Loucy (cell line): Measurements from ENCODE around the gene QRFPR.

Source experiments
- H2AFZ ChIP-seq: fragments of 200-600 bp; sonication (generic); 2 replicates; pipeline ENCODE4 v1.6.0; 2016; ENCODE audit warnings: antibody characterized with exemption, mild to moderate bottlenecking, low read length, moderate library complexity
- H3F3A ChIP-seq: fragments of 200-600 bp; 2 replicates; pipeline ENCODE4 v1.6.0; 2016; ENCODE audit warnings: antibody characterized with exemption, low read depth, mild to moderate bottlenecking
- H3K27me3 ChIP-seq: fragments of 200-600 bp; sonication (generic); 2 replicates; pipeline ENCODE4 v1.6.1; 2014; ENCODE audit warnings: low read length, mild to moderate bottlenecking; ENCODE audit not compliant: insufficient read depth, poor library complexity, severe bottlenecking
- H3K36me3 ChIP-seq: fragments of 200-600 bp; sonication (generic); 2 replicates; pipeline ENCODE4 v1.6.1; 2016; ENCODE audit warnings: low read length; ENCODE audit not compliant: insufficient read depth
- H3K4me1 ChIP-seq: fragments of 200-600 bp; sonication (generic); 2 replicates; pipeline ENCODE4 v1.5.1; 2014; ENCODE audit warnings: low read length, mild to moderate bottlenecking; ENCODE audit not compliant: insufficient read depth, poor library complexity, severe bottlenecking
- H3K4me2 ChIP-seq: fragments of 200-600 bp; sonication (generic); 2 replicates; pipeline ENCODE4 v1.6.0; 2014; ENCODE audit warnings: antibody characterized with exemption, low read length, low read depth, mild to moderate bottlenecking; ENCODE audit not compliant: poor library complexity, severe bottlenecking
- H3K4me3 ChIP-seq: fragments of 200-600 bp; sonication (generic); 2 replicates; pipeline ENCODE4 v1.5.1; 2014; ENCODE audit warnings: low read length, mild to moderate bottlenecking, mixed read lengths; ENCODE audit not compliant: poor library complexity, severe bottlenecking
- H3K79me2 ChIP-seq: fragments of 200-600 bp; sonication (generic); 2 replicates; pipeline ENCODE4 v1.6.1; 2014; ENCODE audit warnings: low read length; ENCODE audit not compliant: insufficient read depth
- H3K9ac ChIP-seq: fragments of 200-600 bp; sonication (generic); 2 replicates; pipeline ENCODE4 v1.6.0; 2014; ENCODE audit warnings: mild to moderate bottlenecking, low read depth, low read length, moderate library complexity; ENCODE audit not compliant: poor library complexity, severe bottlenecking
- H3K9me2 ChIP-seq: fragments of 200-600 bp; sonication (generic); replicated peaks from 2 replicates; pipeline ENCODE4 v1.6.1; 2016; ENCODE audit warnings: low read depth, low read length, mixed read lengths
- H3K9me3 ChIP-seq: fragments of 200-600 bp; sonication (generic); 2 replicates; pipeline ENCODE4 v1.6.1; 2014; ENCODE audit warnings: mild to moderate bottlenecking, antibody characterized with exemption, low read length, low read depth; ENCODE audit not compliant: insufficient read depth
- H4K20me1 ChIP-seq: fragments of 200-600 bp; sonication (generic); 2 replicates; pipeline ENCODE4 v1.6.0; 2014; ENCODE audit warnings: antibody characterized with exemption, low read length, mild to moderate bottlenecking; ENCODE audit not compliant: insufficient read depth, poor library complexity, severe bottlenecking
- EZH2phosphoT487 ChIP-seq: fragments of 200-600 bp; IDR thresholded peaks from 2 replicates; pipeline ENCODE4 v1.6.1; 2018; ENCODE audit warnings: antibody characterized with exemption, mild to moderate bottlenecking, moderate library complexity, borderline replicate concordance
- TF ChIP-seq, protein P1 (sequence below): fragments of 200-600 bp; sonication (generic); conservative IDR thresholded peaks from 2 replicates; pipeline ENCODE4 v1.5.1; 2014; ENCODE audit warnings: mild to moderate bottlenecking, antibody characterized with exemption, low read length

Gene QRFPR

DNA sequence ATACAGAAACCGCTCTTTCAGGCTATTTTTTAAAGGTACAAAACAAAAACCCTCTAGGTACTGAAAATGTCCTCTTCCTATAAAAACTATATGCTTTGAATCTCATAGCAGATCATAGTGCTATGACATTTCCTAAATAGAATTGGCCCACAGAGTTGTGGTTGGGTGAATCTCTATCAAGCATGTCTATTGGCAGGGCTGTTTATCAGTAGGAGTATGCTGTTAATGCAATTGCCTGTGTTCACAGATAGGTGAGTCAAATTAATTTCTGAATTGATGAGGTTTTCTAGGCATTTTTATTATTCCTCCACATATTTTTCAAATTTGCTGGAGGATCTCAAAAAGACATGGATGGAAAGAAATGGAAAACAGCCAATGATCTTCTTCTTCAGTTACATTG is 73.9 kb downstream of the QRFPR start:
- peak overlapping the region; percentile 36 for H3K4me2 ChIP-seq
- H3F3A ChIP-seq: no peaks in the 10 kb centered on the region
- H4K20me1 ChIP-seq: no peaks in the 10 kb centered on the region
- no peaks in the 10 kb centered on the region for H3K79me2 ChIP-seq
- H3K4me3 ChIP-seq: no peak overlapping the region
- no peaks in the 10 kb centered on the region for H3K9me2 ChIP-seq
- H3K27me3 ChIP-seq: no peaks in the 10 kb centered on the region
- no peak overlapping the region for H2AFZ ChIP-seq
- peaks cover 11% of the 10 kb centered on the region for H3K4me1 ChIP-seq
- H3K9ac ChIP-seq: no peak overlapping the region
- TF ChIP-seq EZH2phosphoT487: no peak
- TF ChIP-seq, protein P1, sequence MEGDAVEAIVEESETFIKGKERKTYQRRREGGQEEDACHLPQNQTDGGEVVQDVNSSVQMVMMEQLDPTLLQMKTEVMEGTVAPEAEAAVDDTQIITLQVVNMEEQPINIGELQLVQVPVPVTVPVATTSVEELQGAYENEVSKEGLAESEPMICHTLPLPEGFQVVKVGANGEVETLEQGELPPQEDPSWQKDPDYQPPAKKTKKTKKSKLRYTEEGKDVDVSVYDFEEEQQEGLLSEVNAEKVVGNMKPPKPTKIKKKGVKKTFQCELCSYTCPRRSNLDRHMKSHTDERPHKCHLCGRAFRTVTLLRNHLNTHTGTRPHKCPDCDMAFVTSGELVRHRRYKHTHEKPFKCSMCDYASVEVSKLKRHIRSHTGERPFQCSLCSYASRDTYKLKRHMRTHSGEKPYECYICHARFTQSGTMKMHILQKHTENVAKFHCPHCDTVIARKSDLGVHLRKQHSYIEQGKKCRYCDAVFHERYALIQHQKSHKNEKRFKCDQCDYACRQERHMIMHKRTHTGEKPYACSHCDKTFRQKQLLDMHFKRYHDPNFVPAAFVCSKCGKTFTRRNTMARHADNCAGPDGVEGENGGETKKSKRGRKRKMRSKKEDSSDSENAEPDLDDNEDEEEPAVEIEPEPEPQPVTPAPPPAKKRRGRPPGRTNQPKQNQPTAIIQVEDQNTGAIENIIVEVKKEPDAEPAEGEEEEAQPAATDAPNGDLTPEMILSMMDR: no peak
- no peaks in the 10 kb centered on the region for H3K36me3 ChIP-seq
- H3K9me3 ChIP-seq: no peaks in the 10 kb centered on the region

DNA sequence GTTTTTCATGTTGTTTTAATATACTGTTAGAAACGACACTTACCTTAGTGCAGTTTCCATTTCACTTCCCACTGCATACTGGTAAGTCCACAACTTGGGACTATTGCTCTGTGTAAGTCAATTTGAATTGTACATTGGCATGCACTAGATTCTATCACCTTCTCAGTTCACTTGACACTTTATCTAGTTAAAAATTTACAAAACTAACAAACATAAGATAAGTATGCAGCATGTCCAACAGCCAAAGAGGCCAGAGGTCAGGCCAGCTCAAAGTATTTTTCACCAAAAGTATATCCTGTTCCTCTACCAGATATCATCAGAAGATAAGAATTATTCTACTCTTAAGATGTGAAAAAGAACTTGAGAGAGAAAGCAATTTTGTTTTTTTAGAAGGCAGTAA is 75.9 kb downstream of the QRFPR start:
- H3K9ac ChIP-seq: no peak overlapping the region
- no peaks in the 10 kb centered on the region for H3K27me3 ChIP-seq
- H3K4me1 ChIP-seq: peaks cover 11% of the 10 kb centered on the region
- no peaks in the 10 kb centered on the region for H4K20me1 ChIP-seq
- H3K79me2 ChIP-seq: no peaks in the 10 kb centered on the region
- TF ChIP-seq, protein P1: no peak
- no peak for TF ChIP-seq EZH2phosphoT487
- no peak overlapping the region for H2AFZ ChIP-seq
- no peak overlapping the region for H3K4me3 ChIP-seq
- no peaks in the 10 kb centered on the region for H3F3A ChIP-seq
- no peaks in the 10 kb centered on the region for H3K9me2 ChIP-seq
- no peaks in the 10 kb centered on the region for H3K9me3 ChIP-seq
- no peaks in the 10 kb centered on the region for H3K36me3 ChIP-seq
- H3K4me2 ChIP-seq: no peak overlapping the region

DNA sequence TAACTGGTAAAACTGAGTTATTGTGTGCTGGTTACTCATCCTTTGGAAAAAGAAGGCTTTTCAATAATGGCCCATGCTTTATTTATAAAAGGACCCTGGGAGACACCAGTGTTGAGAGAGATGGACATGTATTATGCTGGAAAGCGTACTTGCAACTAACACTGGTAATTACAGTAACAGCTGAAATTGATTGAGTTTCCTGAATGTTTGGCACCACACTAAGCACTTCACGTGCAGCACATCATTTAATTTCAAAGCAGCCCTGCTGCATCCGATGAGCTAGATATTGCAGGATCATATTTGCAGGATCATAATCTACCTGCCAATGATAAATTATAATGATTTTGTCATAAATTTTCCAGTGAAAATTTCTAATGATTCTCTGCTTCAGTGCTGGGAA is 81.5 kb downstream of the QRFPR start:
- Histone ChIP-seq H3K9me3 (no peaks in the 10 kb centered on the region), H3K4me3 (no peak overlapping the region), H3K4me1 (no peaks in the 10 kb centered on the region), H3K9ac (no peak overlapping the region), H3K36me3 (no peaks in the 10 kb centered on the region), H3F3A (no peaks in the 10 kb centered on the region), H3K79me2 (no peaks in the 10 kb centered on the region), H3K9me2 (no peaks in the 10 kb centered on the region), H2AFZ (no peak overlapping the region), H4K20me1 (no peaks in the 10 kb centered on the region), H3K4me2 (no peak overlapping the region), H3K27me3 (no peaks in the 10 kb centered on the region)
- TF ChIP-seq, protein P1: no peak
- TF ChIP-seq EZH2phosphoT487: no peak
